ENCODE results near the gene MAN1B1. TPM values are rescaled to one million over a fixed set of nuclear protein-coding genes. Genes with fewer than 3 reads are reported as not detected.

Gene MAN1B1
- total and polyA plus RNA-seq, 2 donors (not counting 1 experiment from before 2014, with no cell fraction given): 45.5 to 96.6 TPM

DNA sequence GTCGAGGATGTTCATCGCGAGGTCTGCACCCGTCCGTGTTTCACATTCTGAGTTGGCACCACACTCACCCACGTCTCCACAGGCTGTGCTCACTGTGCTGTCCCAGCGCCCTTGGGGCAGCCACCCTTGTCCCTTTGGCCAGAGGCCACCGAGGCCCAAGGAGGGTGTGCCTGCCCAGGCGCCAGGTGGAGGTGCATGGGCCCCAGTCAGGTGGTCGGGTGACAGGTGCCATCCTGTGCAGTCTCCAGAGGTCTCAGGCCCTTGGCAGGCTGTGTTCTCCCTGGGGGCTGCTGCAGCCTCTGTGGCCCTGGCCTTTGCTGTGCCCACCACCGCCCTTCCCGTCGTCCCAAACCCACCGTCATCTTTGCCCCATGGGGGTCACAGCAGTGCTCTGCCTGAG, 12.4 kb downstream of the MAN1B1 start:
- H3K36me3 ChIP-seq (ENCODE audit: control insufficient read depth, insufficient read depth, low read length): peaks cover 43% of the 10 kb centered on the region
- no peak for TF ChIP-seq EZH2 (IDR thresholded peaks at IDR 0.05; ENCODE audit: low read length, missing control alignments)
- H3K79me2 ChIP-seq (ENCODE audit: control insufficient read depth, insufficient read depth, low read length): no peaks in the 10 kb centered on the region

GRCh38 chr9:137103206-137103999, 16.6 kb downstream of the MAN1B1 start:
- Histone ChIP-seq H3K27ac (ENCODE audit: insufficient read depth, low read length) (no peak overlapping the region), H3K9me3 (ENCODE audit: control insufficient read depth, insufficient read depth, low read depth, low read length) (peaks cover 7% of the 10 kb centered on the region), H3K4me3 (replicated peaks in 1 of 4; ENCODE audit: control extremely low read depth in 1 of 4, insufficient read depth in 1 of 4, low read depth in 3 of 4, low read length in 4 of 4) (no peak overlapping the region), H3K4me1 (ENCODE audit: control insufficient read depth, extremely low read depth, insufficient read depth, low read length) (no peaks in the 10 kb centered on the region), H3K27me3 (ENCODE audit: control insufficient read depth, insufficient read depth, low read length) (no peaks in the 10 kb centered on the region), H3K9ac (ENCODE audit: insufficient read depth, low read length) (no peak overlapping the region), H4K20me1 (ENCODE audit: control insufficient read depth, extremely low read depth, insufficient read depth, low read length) (no peaks in the 10 kb centered on the region), H3K36me3 (ENCODE audit: control insufficient read depth, insufficient read depth, low read length) (peaks cover 57% of the 10 kb centered on the region), H2AFZ (ENCODE audit: low read length) (no peak overlapping the region), H3K4me2 (ENCODE audit: extremely low read depth, insufficient read depth, low read length) (no peak overlapping the region), H3K79me2 (ENCODE audit: control insufficient read depth, insufficient read depth, low read length) (no peaks in the 10 kb centered on the region)
- TF ChIP-seq, protein P1, sequence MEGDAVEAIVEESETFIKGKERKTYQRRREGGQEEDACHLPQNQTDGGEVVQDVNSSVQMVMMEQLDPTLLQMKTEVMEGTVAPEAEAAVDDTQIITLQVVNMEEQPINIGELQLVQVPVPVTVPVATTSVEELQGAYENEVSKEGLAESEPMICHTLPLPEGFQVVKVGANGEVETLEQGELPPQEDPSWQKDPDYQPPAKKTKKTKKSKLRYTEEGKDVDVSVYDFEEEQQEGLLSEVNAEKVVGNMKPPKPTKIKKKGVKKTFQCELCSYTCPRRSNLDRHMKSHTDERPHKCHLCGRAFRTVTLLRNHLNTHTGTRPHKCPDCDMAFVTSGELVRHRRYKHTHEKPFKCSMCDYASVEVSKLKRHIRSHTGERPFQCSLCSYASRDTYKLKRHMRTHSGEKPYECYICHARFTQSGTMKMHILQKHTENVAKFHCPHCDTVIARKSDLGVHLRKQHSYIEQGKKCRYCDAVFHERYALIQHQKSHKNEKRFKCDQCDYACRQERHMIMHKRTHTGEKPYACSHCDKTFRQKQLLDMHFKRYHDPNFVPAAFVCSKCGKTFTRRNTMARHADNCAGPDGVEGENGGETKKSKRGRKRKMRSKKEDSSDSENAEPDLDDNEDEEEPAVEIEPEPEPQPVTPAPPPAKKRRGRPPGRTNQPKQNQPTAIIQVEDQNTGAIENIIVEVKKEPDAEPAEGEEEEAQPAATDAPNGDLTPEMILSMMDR (conservative IDR thresholded peaks at IDR 0.05 in 1 of 2, IDR thresholded peaks at IDR 0.05 in 1 of 2; ENCODE audit: low read depth in 1 of 2, low read length in 2 of 2): no peak
- TF ChIP-seq EZH2 (IDR thresholded peaks at IDR 0.05; ENCODE audit: low read length, missing control alignments): no peak
- DNase-seq (ENCODE audit: low read depth in 2 of 2): no peak

More for the DNA sequence above, 12.4 kb downstream of the MAN1B1 start:
- no peak for DNase-seq (ENCODE audit: low read depth in 2 of 2)
- H4K20me1 ChIP-seq (ENCODE audit: control insufficient read depth, extremely low read depth, insufficient read depth, low read length): no peaks in the 10 kb centered on the region
- no peak overlapping the region for H3K4me3 ChIP-seq (replicated peaks in 1 of 4; ENCODE audit: control extremely low read depth in 1 of 4, insufficient read depth in 1 of 4, low read depth in 3 of 4, low read length in 4 of 4)
- H3K27me3 ChIP-seq (ENCODE audit: control insufficient read depth, insufficient read depth, low read length): no peaks in the 10 kb centered on the region
- no peak overlapping the region for H3K27ac ChIP-seq (ENCODE audit: insufficient read depth, low read length)
- no peaks in the 10 kb centered on the region for H3K4me1 ChIP-seq (ENCODE audit: control insufficient read depth, extremely low read depth, insufficient read depth, low read length)
- no peak overlapping the region for H3K9ac ChIP-seq (ENCODE audit: insufficient read depth, low read length)
- peaks cover 7% of the 10 kb centered on the region for H3K9me3 ChIP-seq (ENCODE audit: control insufficient read depth, insufficient read depth, low read depth, low read length)
- no peak overlapping the region for H3K4me2 ChIP-seq (ENCODE audit: extremely low read depth, insufficient read depth, low read length)
- no peak overlapping the region for H2AFZ ChIP-seq (ENCODE audit: low read length)

GRCh38 chr9:137105814-137106661, 19.3 kb downstream of the MAN1B1 start:
- TF ChIP-seq, protein P1 (conservative IDR thresholded peaks at IDR 0.05 in 1 of 2, IDR thresholded peaks at IDR 0.05 in 1 of 2; ENCODE audit: low read depth in 1 of 2, low read length in 2 of 2): no peak
- TF ChIP-seq EZH2 (IDR thresholded peaks at IDR 0.05; ENCODE audit: low read length, missing control alignments): no peak
- no peak for DNase-seq (ENCODE audit: low read depth in 2 of 2)
- H3K9me3 ChIP-seq (ENCODE audit: control insufficient read depth, insufficient read depth, low read depth, low read length): peaks cover 7% of the 10 kb centered on the region
- no peaks in the 10 kb centered on the region for H3K79me2 ChIP-seq (ENCODE audit: control insufficient read depth, insufficient read depth, low read length)
- no peaks in the 10 kb centered on the region for H3K27me3 ChIP-seq (ENCODE audit: control insufficient read depth, insufficient read depth, low read length)
- peaks cover 61% of the 10 kb centered on the region for H3K36me3 ChIP-seq (ENCODE audit: control insufficient read depth, insufficient read depth, low read length)
- no peaks in the 10 kb centered on the region for H3K4me1 ChIP-seq (ENCODE audit: control insufficient read depth, extremely low read depth, insufficient read depth, low read length)
- no peak overlapping the region for H2AFZ ChIP-seq (ENCODE audit: low read length)
- H4K20me1 ChIP-seq (ENCODE audit: control insufficient read depth, extremely low read depth, insufficient read depth, low read length): no peaks in the 10 kb centered on the region
- H3K27ac ChIP-seq (ENCODE audit: insufficient read depth, low read length): no peak overlapping the region
- H3K9ac ChIP-seq (ENCODE audit: insufficient read depth, low read length): no peak overlapping the region
- H3K4me3 ChIP-seq (replicated peaks in 1 of 4; ENCODE audit: control extremely low read depth in 1 of 4, insufficient read depth in 1 of 4, low read depth in 3 of 4, low read length in 4 of 4): no peak overlapping the region
- H3K4me2 ChIP-seq (ENCODE audit: extremely low read depth, insufficient read depth, low read length): no peak overlapping the region

Data from fibroblast of lung (primary cell).